ENCODE measurements around the gene FOXK1. TPM values are rescaled to one million over a fixed set of nuclear protein-coding genes. Genes with fewer than 3 reads are reported as not detected.

Gene FOXK1
- total RNA-seq, 1 experiment from 2014 or later: 12.8 TPM

DNA sequence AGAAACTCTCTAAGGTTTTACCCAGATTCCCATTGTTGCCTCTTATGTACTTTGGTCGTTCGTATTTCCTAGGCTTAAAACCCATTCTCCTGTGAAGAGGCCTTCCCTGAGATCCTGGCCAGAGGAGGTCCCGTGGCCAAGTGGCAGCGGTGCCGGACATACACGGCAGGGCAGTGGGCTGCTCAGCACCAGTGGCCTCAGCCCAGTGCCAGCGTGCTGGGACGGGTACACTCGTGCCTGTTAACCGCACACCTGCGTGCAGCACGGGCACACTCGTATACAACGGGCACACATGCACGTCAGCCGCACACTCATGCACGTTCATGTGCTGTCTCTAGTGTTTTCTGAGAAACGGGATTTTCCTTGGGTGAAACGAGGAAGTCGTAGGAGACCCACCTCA is 40.2 kb downstream of the FOXK1 start:
- no peak for DNase-seq (ENCODE audit: low spot score)

DNA sequence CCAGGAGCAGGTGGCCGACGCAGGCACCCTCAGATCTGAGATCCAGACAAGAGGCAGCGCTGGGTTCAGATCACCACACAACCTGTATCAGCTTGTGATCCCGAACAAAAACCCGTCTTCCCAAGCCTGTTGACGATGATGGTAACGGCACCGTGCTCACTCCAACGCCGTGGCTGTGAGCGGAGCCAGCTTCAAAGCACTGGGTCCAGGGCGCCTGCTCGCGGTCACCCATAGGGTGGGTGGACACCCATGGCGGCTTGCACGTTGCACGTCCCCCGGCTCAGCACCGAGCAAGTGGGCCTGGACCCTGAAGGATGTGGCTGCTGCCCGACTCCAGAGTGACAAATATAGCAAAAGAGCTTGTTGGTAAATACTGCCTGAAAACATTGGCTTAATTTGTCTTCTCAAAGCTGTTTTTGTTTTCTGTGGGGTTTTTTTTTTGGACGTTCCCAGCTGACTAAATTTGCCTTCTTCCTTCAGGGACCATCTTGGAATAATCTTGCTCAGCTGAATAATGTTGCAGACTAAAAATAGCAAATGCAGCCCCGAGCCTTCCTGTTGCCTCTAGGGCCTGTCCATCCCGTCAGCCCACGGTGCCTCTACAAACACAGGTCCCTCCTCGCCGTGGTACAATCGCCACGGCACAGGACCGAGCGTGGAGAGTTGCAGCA is 41.0 kb downstream of the FOXK1 start:
- DNase-seq (ENCODE audit: low spot score): no peak

- DNase-seq (ENCODE audit: low spot score): peak; percentile 92
Observed at GRCh38 chr7:4724648-4725013, 42.5 kb downstream of the FOXK1 start.

GRCh38 chr7:4725014-4725849 is 43.1 kb downstream of the FOXK1 start:
- DNase-seq (ENCODE audit: low spot score): peak; percentile 96

GRCh38 chr7:4725850-4726450 is 43.9 kb downstream of the FOXK1 start:
- no peak for DNase-seq (ENCODE audit: low spot score)

- no peak for DNase-seq (ENCODE audit: low spot score)
Observed at GRCh38 chr7:4726566-4726965, 44.5 kb downstream of the FOXK1 start.

DNA sequence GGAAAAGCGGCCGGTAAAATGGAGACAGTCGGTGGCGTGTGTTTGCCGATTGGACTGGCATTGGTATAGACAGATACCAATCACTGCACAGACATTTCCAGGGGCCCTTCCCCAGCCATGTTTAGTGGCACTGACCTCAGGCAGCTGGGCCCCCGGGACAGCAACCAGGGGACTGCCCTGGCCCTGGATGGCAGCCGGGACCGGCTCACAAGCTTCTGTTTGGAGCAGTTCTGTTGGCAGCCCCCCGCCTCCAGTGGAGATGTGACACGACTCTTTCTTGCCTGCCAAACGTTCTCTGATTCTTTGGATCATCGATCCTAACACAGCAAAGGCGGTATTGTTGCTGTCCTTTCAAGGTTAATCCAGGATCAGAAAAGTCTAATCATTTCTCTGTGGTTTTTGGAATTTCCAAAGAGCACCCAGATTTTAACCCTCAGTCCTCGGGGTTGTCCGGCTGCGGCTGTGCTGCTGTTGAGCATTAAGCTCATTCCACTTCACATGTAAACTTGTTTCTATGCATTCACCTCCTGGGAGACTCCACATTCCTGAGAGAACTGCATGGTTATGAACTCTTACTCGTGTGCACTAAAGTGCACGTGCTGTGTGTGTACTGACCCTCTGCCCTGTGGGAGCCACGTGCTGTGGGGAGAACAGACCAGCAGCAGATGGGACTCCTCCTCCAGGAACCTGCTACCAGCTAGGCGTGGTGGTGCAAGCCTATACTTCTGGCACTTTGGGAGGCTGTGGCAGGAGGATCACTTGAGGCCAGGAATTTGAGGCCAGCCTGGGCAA is 46.0 kb downstream of the FOXK1 start:
- no peak for DNase-seq (ENCODE audit: low spot score)

- DNase-seq (ENCODE audit: low spot score): no peak
Observed at GRCh38 chr7:4729266-4729665, 47.2 kb downstream of the FOXK1 start.

DNA sequence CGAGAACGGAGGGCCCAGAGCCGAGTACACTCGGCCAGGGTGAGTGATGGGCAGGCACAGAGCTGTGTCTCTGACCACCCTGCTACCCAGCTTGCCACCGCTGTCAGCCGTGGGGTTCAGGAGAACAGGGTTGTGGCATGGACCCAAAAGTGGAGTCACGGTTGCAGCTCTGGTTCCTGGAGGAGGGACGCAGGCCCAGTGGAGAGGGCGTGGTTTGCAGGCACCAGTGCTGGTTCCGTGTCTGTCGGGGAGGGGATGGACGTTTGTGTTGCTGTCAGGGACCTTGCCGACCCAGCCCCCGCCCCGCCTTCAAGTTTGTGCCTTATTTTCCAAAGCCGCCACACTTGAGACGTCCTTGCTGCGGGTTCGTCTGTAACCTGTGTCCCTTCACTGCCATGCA is 48.2 kb downstream of the FOXK1 start:
- no peak for DNase-seq (ENCODE audit: low spot score)

- DNase-seq (ENCODE audit: low spot score): no peak
Observed at GRCh38 chr7:4730971-4731370, 48.9 kb downstream of the FOXK1 start.

DNA sequence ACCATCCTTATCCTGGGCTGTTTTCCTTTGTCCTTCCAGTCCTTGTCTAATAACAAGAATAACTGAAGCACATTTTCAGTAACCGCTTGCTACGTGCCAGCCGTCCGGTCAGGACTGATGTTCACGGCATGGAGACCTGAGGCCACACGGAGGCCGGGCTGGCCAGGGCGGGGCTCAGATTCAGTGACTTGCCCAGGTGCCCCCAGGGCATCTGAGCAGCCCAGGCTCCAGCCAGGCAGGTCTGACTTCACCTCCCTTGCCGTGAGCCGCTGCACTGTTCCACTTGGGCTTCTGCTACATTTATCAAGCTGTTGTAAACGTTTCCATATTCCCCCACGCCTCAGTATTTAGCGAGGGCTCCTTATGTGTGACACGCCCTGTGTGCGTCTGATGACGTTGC is 49.7 kb downstream of the FOXK1 start:
- no peak for DNase-seq (ENCODE audit: low spot score)

DNA sequence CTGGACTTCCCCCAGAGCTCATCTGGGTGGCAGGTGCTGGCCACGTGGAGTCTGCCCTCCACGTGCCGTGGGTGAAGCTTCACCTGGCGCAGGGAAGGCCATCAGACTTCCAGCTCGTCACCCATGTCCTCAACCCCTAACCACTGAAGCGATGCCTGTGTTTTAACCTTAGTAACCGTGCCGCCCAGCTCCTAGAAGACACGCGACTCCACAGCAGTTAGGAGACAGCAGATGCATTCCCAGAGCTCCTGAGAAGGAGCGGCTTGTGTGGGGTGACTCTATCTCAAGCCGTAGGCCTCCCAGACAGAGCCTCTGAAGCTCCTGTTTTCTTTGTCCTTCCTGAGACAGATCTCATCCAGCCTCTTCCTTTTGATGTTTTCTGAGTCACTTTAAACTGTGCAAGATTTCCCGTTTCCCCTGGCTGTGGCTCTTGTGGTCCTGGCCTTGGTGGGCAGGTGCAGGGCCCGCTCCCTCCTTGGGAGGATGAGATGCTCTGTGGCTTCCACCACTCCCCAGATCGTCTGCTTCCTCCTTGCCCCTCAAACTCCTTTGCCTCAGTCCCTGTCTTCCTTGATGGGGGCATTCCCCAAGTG is 51.9 kb downstream of the FOXK1 start:
- no peak for DNase-seq (ENCODE audit: low spot score)

DNA sequence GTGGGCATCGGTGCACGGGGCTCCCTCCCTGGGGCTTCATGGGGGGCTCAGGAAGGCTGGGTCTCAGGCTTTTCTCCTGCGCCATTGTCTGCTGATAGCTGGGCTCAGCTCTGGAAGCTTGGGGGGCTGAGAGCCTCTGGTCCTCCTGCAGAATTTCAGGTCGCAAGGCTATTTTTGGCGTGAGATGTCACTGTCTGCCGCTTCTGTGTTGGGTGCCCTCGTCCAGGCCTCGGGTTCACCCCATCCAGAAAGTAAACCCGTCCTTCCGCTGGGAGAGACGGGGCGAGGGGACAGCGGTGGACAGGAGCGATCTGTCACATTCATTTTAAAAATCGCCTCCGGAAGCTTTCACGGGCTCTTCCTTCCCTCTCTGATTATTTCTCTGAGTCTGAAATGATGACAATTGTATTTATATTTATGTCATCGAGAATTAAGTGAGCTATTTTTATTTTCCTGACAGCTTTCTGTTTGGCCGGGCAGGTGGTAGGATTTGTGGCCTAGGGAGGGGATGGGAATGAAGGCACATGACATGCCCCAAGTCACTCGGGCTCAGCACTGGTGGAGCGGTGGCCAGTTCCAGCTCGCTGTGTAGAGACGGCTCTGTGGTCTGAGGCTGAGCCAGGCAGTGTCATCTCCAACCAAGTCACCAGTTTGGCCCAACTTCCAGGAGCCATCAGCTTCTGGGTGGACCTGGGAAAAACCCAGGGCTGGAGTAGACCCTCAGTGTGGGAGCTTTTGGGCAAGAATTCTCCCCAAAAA is 52.7 kb downstream of the FOXK1 start:
- no peak for DNase-seq (ENCODE audit: low spot score)

GRCh38 chr7:4737300-4737699 is 55.2 kb downstream of the FOXK1 start:
- DNase-seq (ENCODE audit: low spot score): no peak

- peak; percentile 99 for DNase-seq (ENCODE audit: low spot score)
Observed at GRCh38 chr7:4738711-4739527, 56.8 kb downstream of the FOXK1 start.

DNA sequence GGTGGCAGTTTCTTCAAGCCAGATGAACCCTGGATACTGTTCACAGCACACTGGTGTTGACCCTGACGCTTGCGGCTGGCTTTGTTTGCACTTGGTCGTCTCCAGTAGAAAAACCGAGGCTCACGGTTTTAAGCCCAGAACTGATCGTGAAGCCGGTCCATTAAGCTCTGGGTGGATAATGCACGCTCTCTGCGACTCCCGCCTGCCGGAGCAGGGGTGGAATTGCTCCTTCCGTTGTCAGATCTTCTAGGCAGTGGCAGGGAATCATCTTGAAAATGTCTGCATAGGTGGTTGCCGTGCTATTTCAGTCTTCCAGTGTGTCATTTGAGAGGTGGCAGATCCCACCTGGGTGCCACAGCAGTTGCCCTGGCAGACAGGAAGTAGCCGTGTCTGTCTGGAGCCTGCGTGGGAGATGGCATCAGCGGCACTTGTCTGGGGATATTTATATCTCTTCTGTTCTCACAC is 57.5 kb downstream of the FOXK1 start:
- peak; percentile 69 for DNase-seq (ENCODE audit: low spot score)

- DNase-seq (ENCODE audit: low spot score): no peak
Observed at GRCh38 chr7:4740796-4741195, 58.7 kb downstream of the FOXK1 start.

- DNase-seq (ENCODE audit: low spot score): no peak
Observed at GRCh38 chr7:4742051-4742573, 60.0 kb downstream of the FOXK1 start.

GRCh38 chr7:4742852-4743251 is 60.8 kb downstream of the FOXK1 start:
- DNase-seq (ENCODE audit: low spot score): no peak

Data from H4 (cell line).